ENCODE measurements around the gene CDH13.

Gene CDH13

DNA sequence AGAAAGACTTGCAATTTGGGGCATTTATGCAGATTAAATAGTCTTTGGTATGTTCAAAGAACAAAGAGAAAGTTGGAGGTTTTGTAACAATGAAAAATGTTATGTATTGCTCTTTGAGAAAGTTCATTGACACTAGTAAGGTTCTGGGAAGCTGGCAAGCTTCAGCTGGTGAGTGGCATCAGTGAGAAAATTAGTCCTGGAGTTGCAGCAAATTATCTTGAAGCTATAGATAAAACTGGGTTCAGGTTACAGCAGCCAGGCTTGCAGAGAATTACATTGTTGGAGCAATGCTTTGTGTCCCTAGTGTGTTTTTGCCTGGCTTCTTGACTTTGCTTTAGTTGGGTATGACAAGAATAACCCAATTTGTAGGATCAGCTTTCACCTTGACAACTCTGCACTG lies 221.2 kb downstream of the CDH13 start:
- no peaks in the 10 kb centered on the region for H3K27me3 ChIP-seq
- no peak for DNase-seq
- H3K36me3 ChIP-seq: no peaks in the 10 kb centered on the region
- H3K4me3 ChIP-seq: no peak overlapping the region
- H3K27ac ChIP-seq: no peak overlapping the region
- H3K4me1 ChIP-seq: peaks cover 0 to 24% (median 3%) of the 10 kb centered on the region in 4 donors
- intact Hi-C loops (cut with DNase I; ENCODE audit: low total_unique reads): no loop called here
- no peaks in the 10 kb centered on the region for H3K9me3 ChIP-seq
- TF ChIP-seq, protein P1, sequence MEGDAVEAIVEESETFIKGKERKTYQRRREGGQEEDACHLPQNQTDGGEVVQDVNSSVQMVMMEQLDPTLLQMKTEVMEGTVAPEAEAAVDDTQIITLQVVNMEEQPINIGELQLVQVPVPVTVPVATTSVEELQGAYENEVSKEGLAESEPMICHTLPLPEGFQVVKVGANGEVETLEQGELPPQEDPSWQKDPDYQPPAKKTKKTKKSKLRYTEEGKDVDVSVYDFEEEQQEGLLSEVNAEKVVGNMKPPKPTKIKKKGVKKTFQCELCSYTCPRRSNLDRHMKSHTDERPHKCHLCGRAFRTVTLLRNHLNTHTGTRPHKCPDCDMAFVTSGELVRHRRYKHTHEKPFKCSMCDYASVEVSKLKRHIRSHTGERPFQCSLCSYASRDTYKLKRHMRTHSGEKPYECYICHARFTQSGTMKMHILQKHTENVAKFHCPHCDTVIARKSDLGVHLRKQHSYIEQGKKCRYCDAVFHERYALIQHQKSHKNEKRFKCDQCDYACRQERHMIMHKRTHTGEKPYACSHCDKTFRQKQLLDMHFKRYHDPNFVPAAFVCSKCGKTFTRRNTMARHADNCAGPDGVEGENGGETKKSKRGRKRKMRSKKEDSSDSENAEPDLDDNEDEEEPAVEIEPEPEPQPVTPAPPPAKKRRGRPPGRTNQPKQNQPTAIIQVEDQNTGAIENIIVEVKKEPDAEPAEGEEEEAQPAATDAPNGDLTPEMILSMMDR (IDR thresholded peaks at IDR 0.05): no peak

DNA sequence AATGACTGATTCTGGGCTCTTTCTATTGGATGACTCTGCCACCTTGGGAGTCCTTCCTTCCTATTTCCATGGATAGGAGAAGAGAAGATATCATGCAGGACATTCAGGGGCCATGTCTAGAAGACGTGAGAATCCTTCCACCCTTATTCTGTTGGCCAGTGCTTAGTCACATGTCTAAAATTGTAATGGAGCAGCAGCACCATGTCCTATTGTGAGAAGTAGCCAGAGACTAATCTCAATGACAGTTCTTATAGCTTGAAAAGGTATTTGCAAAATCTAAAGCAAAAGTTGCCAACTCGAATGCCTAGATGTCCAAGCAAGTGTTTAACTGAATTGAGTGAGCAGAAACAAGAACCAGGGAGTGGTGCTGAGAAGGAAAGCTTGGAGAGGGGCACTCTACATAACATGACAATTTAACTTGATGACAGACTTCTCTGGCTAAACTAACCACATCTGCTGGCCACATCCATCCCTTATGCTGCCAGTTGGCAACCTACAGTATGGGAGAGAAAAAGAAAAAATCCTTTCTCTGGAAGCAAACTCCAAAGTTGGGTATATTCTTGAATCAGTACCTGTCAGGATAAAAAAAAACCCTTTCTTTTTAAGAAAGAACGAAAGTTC lies 225.7 kb downstream of the CDH13 start:
- H3K4me3 ChIP-seq: no peak overlapping the region
- H3K36me3 ChIP-seq: no peaks in the 10 kb centered on the region
- no peak for DNase-seq
- no peaks in the 10 kb centered on the region for H3K27me3 ChIP-seq
- intact Hi-C loops (cut with DNase I; ENCODE audit: low total_unique reads): no loop called here
- TF ChIP-seq, protein P1 (IDR thresholded peaks at IDR 0.05): no peak
- no peaks in the 10 kb centered on the region for H3K9me3 ChIP-seq
- peaks cover 0 to 7% (median 0%) of the 10 kb centered on the region in 4 donors for H3K4me1 ChIP-seq
- no peak overlapping the region for H3K27ac ChIP-seq

DNA sequence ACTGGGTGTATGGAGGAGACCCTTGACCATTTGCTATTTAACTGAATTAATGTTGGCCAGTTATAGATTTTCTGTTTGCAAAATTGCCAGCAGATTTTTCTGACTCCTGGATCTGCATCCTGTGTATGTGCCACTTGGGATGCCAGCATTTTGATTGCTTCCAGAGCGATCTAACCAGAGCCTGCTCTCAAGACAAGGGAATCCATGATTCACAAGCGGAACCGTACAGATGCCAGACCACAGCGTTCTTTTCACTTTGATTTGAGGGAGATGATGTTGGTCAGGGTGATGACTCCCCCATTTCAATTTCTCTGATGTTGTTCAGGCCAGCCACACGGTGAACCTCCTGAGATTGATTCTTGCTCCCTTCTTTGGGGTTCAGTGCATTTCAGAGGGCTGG lies 228.7 kb downstream of the CDH13 start:
- H3K27me3 ChIP-seq: no peaks in the 10 kb centered on the region
- no peaks in the 10 kb centered on the region for H3K9me3 ChIP-seq
- no peak overlapping the region for H3K4me3 ChIP-seq
- TF ChIP-seq, protein P1 (IDR thresholded peaks at IDR 0.05): no peak
- H3K36me3 ChIP-seq: peaks cover 0 to 6% (median 0%) of the 10 kb centered on the region in 3 donors
- intact Hi-C loops (cut with DNase I; ENCODE audit: low total_unique reads): no loop called here
- no peak overlapping the region for H3K27ac ChIP-seq
- H3K4me1 ChIP-seq: no peaks in the 10 kb centered on the region
- DNase-seq: no peak

DNA sequence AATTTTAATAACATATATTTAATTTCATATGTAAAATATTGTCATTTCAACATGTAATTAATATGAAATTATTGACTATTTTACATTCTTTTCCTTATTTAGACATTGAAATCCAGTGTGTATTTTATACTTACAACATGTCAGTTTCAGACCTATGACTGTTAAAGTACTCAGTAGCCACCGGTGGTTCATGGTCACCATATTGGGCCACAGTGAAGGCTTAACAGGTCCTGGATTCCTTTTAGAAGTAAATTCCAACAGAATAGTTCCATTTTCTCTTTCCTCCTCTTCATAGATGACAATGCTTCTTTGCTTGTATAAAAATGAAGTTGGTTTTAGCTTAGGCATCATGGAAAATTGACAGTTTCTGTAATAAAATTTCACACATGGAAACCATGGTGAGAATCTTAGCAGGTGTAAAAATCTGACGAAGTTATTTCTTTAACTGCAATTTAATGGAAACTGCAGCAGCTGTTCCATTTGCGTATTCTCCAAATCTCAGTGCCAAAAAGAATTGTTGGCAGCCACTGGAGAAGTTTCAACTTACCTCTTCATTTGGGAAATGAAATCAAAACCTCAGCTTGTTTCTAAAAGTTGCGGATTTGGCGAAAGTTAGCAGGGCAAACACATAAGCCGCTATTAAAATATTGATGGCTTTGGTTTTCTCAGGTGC lies 231.1 kb downstream of the CDH13 start:
- Histone ChIP-seq H3K4me1 (no peaks in the 10 kb centered on the region), H3K4me3 (no peak overlapping the region), H3K36me3 (peaks cover 0 to 6% (median 0%) of the 10 kb centered on the region in 3 donors), H3K9me3 (no peaks in the 10 kb centered on the region), H3K27me3 (no peaks in the 10 kb centered on the region), H3K27ac (no peak overlapping the region)
- intact Hi-C loops (cut with DNase I; ENCODE audit: low total_unique reads): no loop called here
- TF ChIP-seq, protein P1 (IDR thresholded peaks at IDR 0.05): no peak
- DNase-seq: no peak

DNA sequence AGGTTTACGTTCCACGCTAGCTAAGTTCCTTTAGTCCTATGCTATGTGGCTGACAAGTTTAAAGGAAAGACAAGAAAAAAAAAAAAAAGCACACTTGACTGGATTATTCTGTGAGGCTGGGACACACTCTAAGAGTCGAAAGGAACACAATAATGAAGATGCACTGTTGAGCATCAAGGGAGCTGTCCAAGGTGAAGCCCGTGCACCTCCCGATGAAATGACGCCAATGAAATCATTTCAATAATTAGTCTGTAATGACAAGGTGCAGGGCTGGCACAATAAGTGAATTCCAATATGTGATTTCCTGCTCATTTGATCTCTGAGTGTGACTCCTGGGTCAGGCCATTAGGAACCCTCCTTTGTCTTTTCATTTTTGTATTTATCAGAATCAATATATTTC lies 232.9 kb downstream of the CDH13 start:
- intact Hi-C loops (cut with DNase I; ENCODE audit: low total_unique reads): no loop called here
- Histone ChIP-seq H3K4me1 (no peaks in the 10 kb centered on the region), H3K36me3 (peaks cover 0 to 6% (median 0%) of the 10 kb centered on the region in 3 donors), H3K9me3 (no peaks in the 10 kb centered on the region), H3K27ac (no peak overlapping the region), H3K4me3 (no peak overlapping the region), H3K27me3 (no peaks in the 10 kb centered on the region)
- no peak for DNase-seq
- TF ChIP-seq, protein P1 (IDR thresholded peaks at IDR 0.05): no peak

Measured in tibial artery (tissue), 4 donors.